Stimulated activated naive CD4-positive, alpha-beta T cell treated with Interleukin-2 at 50 U/mL for 16 hours (primary cell): Measurements from ENCODE around the gene PTPN21.

ENCODE experiments used
- DNase-seq: peaks from one replicate; lab custom pipeline; 2025; lab: John Stamatoyannopoulos, UW

PTPN21 gene

DNA sequence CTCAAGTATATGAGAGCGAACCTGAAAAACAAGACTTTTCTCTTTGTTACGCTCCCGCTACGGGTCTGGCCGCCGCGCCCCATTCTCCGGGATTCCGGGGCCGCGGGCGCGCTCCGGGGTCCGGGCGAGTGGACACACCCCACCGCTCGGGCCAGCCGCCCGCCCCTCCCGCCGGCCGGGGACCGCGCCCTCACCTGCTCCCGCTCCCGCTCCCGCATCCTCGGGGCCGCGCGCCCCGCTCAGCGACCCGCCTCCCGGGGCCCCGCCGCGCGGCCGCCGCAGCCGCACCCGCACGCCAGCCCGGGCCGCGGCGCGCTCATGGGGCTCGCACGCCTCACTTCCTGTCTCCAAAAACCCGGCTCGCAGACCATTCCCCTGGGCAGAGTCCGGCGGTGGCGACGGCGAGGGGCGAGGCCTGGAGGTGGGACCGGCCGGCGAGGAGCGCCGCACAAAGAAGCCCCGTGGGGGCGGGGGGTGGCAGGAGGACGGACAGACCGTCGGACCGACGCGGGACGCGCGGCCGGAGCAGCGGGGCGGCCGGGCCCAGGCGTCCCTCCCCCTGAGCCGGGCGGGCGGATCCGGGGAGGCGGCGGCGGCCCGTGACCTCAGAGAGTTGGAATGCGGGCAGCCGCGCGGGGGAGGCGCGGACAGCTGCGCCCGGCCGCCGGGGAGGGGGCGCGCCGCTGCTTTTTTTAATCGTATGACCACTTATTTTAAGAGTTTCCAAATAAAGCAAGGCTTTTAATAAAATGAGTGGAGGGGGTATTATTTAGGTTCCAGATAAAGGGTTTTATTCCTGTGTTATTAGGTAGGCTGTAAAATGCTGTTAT is at the start of gene PTPN21:
TSS of gene PTPN21 (minus strand) at position 551 of the 830 bp plus-strand sequence. CDS start 4,590 bp downstream, outside the sequence.
- no peak for DNase-seq

- no peak for DNase-seq
Observed at GRCh38 chr14:88604212-88604611, 49.4 kb upstream of the PTPN21 start.

DNA sequence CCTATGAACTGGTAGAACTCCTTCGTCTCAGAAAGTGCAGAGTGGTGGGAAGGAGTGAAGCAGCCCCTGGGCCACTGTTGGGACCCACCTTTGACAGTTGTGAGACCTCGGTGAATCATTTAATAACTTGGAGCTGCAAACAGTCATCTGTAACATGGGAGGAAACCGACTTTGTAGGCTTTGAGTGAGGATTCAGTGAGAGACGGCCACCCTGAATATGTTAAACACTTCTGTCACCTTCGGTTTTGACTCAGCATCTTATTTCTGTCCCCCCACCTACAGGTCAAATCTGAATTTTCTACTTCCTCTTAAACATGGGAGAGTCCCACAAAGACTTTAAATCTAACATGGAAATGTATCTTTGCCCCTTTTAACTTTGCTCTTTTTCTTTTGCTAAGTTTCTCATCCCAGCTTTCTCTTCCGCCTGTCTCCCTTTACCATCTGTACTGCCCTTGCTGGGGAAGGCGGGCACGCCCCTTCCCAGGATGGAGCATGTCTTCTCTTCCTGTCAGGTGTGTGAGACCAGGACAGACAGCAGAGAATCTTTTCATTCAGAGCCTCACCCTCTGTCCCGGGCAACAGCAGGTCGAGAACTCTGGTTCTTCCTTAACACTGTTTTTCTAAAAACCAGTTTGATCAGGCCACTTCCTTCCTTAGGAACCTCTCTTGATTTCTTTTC is 45.1 kb upstream of the PTPN21 start:
- DNase-seq = peak; percentile 21

DNA sequence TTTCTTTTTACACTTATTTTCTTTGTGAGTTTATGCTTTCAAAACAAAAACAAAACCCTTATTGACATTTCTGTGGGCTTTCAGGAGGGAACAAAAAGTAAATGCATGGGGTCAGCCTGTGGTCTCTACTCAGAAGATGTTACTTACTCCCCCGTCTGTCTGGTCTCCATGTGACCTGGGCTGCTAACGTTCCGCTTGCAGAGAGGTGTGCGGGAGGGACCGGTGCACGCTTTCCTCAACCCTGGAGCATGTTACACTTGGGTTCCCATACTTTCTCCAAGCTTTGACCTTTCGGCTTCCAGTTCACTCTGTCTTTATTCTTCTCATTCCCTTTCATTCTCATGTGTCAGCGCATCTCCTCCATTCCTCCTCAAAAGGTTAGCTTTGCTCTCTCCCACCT is 44.5 kb upstream of the PTPN21 start:
- DNase-seq = no peak

DNA sequence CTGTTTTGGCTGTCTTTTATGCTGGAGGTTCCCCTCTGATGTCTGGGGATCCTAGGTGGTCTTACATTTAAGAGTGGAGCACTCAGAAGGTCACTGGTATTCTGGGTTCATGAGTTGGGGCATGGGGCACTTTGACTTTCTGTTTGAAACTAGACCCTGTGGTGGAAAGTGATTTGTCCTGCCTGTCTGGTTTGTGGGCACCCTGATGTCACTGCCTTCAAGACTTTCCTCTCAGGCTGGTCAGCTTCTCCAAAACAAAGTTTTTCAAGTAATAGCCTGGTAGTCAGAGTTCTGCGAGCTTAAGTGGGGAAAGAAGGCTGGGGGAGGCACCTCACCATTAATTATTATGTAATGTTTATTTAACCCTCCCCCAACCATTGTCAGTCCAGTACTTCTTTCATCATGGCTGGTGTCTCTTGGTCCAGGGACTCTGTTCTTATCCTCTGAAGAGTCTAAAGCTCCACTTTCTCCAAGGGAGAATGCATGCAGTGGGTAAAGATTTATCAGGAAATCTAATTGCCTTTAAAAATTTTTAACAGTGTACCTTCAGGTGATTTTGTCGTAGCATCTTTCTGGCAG is 43.4 kb upstream of the PTPN21 start:
- no peak for DNase-seq

DNA sequence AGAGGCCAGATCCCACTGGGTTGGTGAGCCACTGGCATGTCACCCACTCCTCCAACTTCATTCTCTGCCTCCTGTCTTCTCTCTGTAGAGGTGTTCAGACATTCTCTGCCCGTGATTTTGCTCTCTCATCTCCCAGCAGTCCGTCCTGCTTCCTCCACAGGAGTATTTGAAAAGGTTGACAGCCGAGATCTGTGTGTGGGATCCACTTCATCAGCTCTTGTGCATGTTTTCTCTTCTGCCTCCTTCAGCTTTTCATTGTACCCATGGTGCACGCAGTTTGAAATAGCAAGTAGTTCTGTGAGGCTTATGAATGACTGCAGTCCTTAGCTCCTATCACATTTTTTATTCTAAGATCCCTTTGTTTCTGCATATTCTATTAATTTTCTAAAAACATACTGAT is 42.8 kb upstream of the PTPN21 start:
- no peak for DNase-seq

GRCh38 chr14:88597038-88597437 is 42.2 kb upstream of the PTPN21 start:
- no peak for DNase-seq

GRCh38 chr14:88592031-88592430 is 37.2 kb upstream of the PTPN21 start:
- DNase-seq = no peak

- no peak for DNase-seq
Observed at GRCh38 chr14:88590173-88590572, 35.4 kb upstream of the PTPN21 start.

DNA sequence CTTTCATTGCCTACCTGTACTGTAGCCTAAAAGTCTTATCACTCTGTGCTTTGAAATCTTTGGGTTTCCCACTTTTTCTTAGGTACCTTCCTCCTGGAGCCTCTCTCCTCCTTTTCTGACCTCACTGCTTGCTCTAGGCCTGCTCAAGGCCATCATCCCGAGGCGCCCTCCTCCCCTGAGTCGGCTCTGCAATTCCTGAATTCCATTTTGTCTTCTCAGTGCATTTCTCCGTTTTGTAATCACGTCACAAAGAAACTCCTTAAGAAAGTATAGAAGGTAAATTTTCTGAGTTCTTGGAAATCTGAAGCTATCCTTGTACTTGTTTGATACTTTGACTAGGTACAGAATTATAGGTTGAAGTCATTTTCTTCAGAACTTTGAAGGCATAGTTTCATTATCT is 33.3 kb upstream of the PTPN21 start:
- DNase-seq = no peak

DNA sequence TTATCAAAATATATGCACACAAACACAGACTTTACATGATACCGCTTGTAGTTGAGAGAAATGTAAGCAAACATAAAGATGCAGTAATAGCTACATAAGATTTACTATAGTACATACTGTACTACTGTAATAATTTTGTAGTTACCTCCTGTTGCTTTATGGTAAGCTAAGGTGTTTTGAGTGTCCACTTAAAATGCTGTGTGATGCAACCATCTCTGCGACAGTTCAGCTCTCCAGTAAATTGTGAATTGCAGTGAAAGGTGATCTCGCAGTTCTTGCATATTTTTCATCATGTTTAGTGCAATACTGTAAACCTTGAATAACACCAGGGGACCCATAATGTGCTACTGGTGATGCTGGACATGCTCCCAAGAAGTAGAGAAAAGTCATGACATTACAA is 29.6 kb upstream of the PTPN21 start:
- DNase-seq = no peak

DNA sequence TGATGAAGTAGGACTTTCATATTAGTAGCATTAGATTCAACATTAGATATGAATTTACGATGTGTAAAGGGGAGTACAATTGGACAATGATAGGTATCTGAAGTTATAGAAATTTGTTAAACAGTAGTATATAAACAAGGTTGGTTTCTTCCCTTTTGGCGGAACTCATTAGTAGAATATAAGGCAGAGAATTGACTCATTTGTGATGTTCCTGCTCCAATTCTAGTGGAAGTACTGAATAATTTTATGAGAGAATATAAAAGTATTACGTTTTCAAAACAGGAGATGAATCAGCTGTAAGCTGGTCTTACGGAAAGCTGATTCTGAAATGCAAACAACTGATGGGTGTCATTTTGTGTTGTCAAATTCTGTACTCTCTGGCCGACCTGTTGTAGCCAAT is 21.4 kb upstream of the PTPN21 start:
- no peak for DNase-seq

DNA sequence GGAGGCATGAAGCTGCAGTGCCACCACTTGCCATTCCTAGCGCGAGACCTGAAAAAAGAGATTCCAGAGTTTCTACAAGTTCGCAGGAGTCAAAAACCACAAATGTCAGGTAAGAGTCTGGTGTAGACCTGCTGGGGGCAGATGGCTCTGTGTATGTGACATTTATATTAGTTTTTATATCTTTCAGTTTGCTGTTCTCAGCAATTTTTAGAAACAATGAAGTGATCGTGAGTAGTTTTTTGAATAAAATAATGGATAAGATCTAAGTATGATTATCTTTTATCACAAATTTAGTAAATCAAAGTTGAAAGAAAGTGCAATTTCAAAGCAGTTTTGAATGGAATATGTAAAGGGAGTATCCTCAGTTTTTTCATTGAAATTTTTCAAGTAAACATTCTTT is 17.3 kb upstream of the PTPN21 start:
- DNase-seq = no peak

DNA sequence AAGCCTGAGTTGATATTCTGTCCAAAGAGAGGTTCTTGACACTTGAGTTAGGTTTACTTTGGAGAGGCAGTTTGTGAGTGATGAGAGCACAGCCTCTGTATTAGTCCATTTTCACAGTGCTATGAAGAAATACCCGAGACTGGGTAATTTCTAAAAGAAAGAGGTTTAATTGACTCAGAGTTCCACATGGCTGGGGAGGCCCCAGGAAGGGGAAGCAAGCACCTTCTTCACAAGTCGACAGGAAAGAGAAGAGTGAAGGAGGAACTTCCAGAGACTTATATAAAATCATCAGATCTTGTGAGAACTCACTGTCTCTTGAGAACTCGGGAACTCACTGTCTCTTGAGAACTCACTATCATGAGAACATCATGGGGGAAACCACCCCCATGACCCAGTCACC is 13.4 kb upstream of the PTPN21 start:
- DNase-seq = no peak

GRCh38 chr14:88565427-88565826 is 10.6 kb upstream of the PTPN21 start:
- no peak for DNase-seq

DNA sequence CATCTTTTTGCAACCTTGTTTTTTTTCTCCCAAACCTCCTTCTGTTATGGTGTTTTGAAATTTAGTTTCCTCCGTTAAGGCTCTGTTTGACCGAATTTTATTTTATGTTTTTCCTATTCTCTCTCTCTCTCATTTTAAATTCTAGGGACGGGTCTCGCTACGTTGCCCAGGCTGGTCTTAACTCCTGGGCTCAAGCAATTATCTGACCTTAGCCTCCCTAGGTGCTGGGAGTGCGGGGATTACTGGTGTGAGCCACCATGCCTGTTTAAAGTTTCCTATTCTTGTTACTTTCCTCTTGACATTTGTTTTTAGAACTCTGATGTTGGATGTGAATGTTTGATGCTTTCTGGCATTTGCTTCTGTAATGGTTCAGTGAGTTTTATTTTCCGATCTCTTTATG is 9.0 kb upstream of the PTPN21 start:
- DNase-seq = no peak

- peak; percentile 82 for DNase-seq
Observed at GRCh38 chr14:88562831-88563686, 8.3 kb upstream of the PTPN21 start, which contains the start of gene ZC3H14. Gene ZC3H14 (plus strand): TSS chr14:88563037. CDS start chr14:88563134, 97 bp downstream.

GRCh38 chr14:88562532-88562830 is 7.7 kb upstream of the PTPN21 start:
- DNase-seq = no peak

DNA sequence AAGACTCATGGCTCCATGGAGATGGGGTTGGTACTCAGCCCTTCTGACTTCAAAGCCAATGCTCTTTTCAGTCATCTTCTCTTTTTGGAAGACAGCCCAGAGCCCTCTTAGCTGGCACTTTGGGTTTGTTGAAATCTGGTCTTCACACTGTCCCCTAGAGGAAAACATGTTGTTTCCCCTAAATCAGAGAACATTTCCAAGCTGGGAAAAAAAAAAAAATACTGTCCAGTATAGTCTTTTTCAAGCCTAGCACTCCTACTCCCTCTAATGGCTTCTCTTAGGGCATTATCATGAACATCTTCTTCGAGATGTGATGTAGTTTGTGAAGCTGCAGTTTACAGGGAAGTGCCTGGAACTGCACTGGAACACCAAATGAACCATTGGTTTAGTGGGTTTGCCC is 5.0 kb upstream of the PTPN21 start:
- no peak for DNase-seq

DNA sequence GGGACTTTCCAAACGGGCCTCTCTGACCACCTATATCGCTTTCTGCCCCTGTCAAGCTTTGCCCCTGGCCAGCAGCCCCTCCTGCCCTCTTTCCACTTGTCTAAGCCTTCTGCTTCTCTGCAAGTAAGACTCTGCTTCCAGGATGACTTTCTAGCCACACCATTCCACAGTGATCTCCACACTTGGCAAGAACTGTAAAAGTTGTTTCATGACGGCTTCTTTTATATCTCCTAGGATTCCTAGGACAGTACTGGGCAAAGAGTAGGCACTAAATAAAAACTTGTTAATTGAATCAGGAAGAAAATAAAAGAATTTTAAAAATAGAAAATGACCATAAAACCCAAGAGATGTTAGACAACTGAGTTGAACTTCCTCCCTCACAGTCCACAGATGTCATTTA is 1.8 kb upstream of the PTPN21 start:
- DNase-seq = no peak

DNA sequence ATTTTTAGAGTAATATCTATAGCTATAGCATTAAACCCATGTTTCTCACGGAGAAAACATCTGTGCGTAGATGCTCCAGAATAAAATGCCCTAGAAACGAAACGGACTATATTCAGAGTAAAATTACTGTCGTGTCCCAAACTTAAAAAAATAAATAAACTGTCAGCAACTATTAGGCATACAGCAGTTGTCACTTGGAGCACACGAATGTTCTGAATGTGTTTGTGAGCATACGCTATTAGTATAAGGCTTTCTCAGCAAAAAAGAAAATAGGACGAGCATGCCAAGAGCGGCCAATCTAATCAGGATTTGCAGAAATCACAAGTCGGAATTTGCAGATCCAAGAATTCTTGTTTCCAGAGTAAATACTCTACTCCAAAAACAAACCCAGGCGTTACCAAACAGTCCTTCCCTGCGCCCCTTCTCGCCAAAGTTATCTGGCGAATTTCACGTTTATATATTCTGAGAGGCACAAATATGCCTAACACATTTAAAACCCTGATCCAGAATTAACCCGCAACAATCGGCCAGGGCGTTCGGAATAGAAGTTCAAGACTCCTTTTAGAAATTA is 836 bp downstream of the PTPN21 start:
- no peak for DNase-seq

GRCh38 chr14:88552876-88553275 is 1.9 kb downstream of the PTPN21 start:
- DNase-seq = no peak
